ENCODE measurements around the gene SCNM1. TPM values are rescaled to one million over a fixed set of nuclear protein-coding genes. Genes with fewer than 3 reads are reported as not detected.

SCNM1 gene
- polyA plus RNA-seq, 3 donors, result 16.7 to 39.8 (median 29.7) TPM

Other genes starting within 250 kb of the SCNM1 start
- 10 to 100 TPM; 13.4 to 15.7 (median 15.1) TPM for gene SETDB1, start 239.8 kb upstream of the SCNM1 start, polyA plus RNA-seq
- gene CERS2, start 191.3 kb upstream of the SCNM1 start, polyA plus RNA-seq, result 100 to 1,000 TPM in 2 of 3 donors, 10 to 100 TPM in 1; 86.8 to 134 (median 109) TPM
- gene ANXA9, start 183.9 kb upstream of the SCNM1 start, polyA plus RNA-seq, result 10 to 100 TPM in 1 of 3 donors, 1 to 10 TPM in 1, under 1 TPM in 1; 0.15 to 12.8 (median 3.1) TPM
- 10 to 100 TPM; 12.0 to 24.0 (median 13.9) TPM for gene MINDY1, start 159.2 kb upstream of the SCNM1 start, polyA plus RNA-seq
- gene PRUNE1, start 157.7 kb upstream of the SCNM1 start, polyA plus RNA-seq, result 10 to 100 TPM in 1 of 3 donors, 1 to 10 TPM in 2; 8.6 to 14.2 (median 9.9) TPM
- 1 to 10 TPM in 1 of 3 donors, under 1 TPM in 2; 0.16 to 1.1 (median 0.34) TPM for gene BNIPL, start 129.6 kb upstream of the SCNM1 start, polyA plus RNA-seq
- gene C1orf56, start 118.4 kb upstream of the SCNM1 start, polyA plus RNA-seq, result 1 to 10 TPM; 1.8 to 5.0 (median 3.9) TPM
- gene CDC42SE1, start 106.5 kb upstream of the SCNM1 start, polyA plus RNA-seq, result 10 to 100 TPM; 25.9 to 72.3 (median 64.3) TPM
- gene MLLT11, start 105.7 kb upstream of the SCNM1 start, polyA plus RNA-seq, result 1 to 10 TPM in 2 of 3 donors, under 1 TPM in 1; 0.38 to 7.2 (median 1.8) TPM
- gene GABPB2, start 95.4 kb upstream of the SCNM1 start, polyA plus RNA-seq, result 10 to 100 TPM in 1 of 3 donors, 1 to 10 TPM in 2; 3.0 to 12.4 (median 8.3) TPM
- 10 to 100 TPM in 1 of 3 donors, 1 to 10 TPM in 2; 3.3 to 22.9 (median 6.7) TPM for gene SEMA6C, start 19.5 kb upstream of the SCNM1 start, polyA plus RNA-seq
- gene TNFAIP8L2, start 9.5 kb upstream of the SCNM1 start, polyA plus RNA-seq, result 10 to 100 TPM in 1 of 3 donors, 1 to 10 TPM in 2; 1.4 to 20.4 (median 5.8) TPM
- gene LYSMD1, start 242 bp upstream of the SCNM1 start, polyA plus RNA-seq, result 1 to 10 TPM; 3.3 to 5.3 (median 3.9) TPM
- gene TMOD4, start 9.8 kb downstream of the SCNM1 start, polyA plus RNA-seq, result under 1 TPM; 0.16 to 0.62 (median 0.56) TPM
- gene VPS72, start 24.1 kb downstream of the SCNM1 start, polyA plus RNA-seq, result 10 to 100 TPM; 19.9 to 34.8 (median 26.3) TPM
- gene PIP5K1A, start 32.4 kb downstream of the SCNM1 start, polyA plus RNA-seq, result 10 to 100 TPM in 2 of 3 donors, 1 to 10 TPM in 1; 6.9 to 28.8 (median 25.1) TPM
- gene PSMD4, start 88.6 kb downstream of the SCNM1 start, polyA plus RNA-seq, result 100 to 1,000 TPM; 115 to 142 (median 130) TPM
- 1 to 10 TPM; 4.9 to 10.0 (median 7.5) TPM for gene ZNF687, start 116.2 kb downstream of the SCNM1 start, polyA plus RNA-seq
- gene PI4KB, start 161.3 kb downstream of the SCNM1 start, polyA plus RNA-seq, result 10 to 100 TPM; 24.5 to 55.2 (median 46.7) TPM
- gene RFX5, start 181.1 kb downstream of the SCNM1 start, polyA plus RNA-seq, result 10 to 100 TPM in 2 of 3 donors, 1 to 10 TPM in 1; 5.7 to 20.2 (median 16.9) TPM
- gene SELENBP1, start 206.6 kb downstream of the SCNM1 start, polyA plus RNA-seq, result 100 to 1,000 TPM in 2 of 3 donors, 10 to 100 TPM in 1; 36.3 to 141 (median 141) TPM
- 100 to 1,000 TPM; 145 to 348 (median 335) TPM for gene PSMB4, start 233.4 kb downstream of the SCNM1 start, polyA plus RNA-seq

Measured in adipose tissue (tissue), 3 donors.